K562 (cell line): ENCODE results near the gene SNRNP70. TPM values are rescaled to one million over a fixed set of nuclear protein-coding genes. Genes with fewer than 3 reads are reported as not detected.

Source experiments
- CC2D1A ChIP-seq: fragments of 450-650 bp; IDR thresholded peaks from 2 replicates; pipeline ENCODE4 v1.6.1; 2017; ENCODE audit warnings: mild to moderate bottlenecking
- L3MBTL2 ChIP-seq: fragments of 450-650 bp; IDR thresholded peaks from 2 replicates; pipeline ENCODE4 v1.6.1; 2016; ENCODE audit warnings: mild to moderate bottlenecking, moderate library complexity
- MAFF ChIP-seq: IDR thresholded peaks from 2 replicates; pipeline ENCODE4 v1.6.1; 2012; ENCODE audit warnings: low read length, improper control_type of control experiment
- MTA2 ChIP-seq: fragments of 450-650 bp; IDR thresholded peaks from 2 replicates; pipeline ENCODE4 v1.6.1; 2016; ENCODE audit warnings: low read depth
- MYC ChIP-seq, 2 experiments: fragments of 250-450 bp in 1 of 2; sonication (Bioruptor Pico) in 1 of 2; IDR thresholded peaks; 2 replicates each; pipeline versions ENCODE4 v1.5.1 to v1.6.1; 2012 to 2021; ENCODE audit warnings: low read depth in 2 of 2, borderline replicate concordance in 1 of 2, improper control_type of control experiment in 1 of 2, low read length in 1 of 2, mild to moderate bottlenecking in 1 of 2, moderate library complexity in 1 of 2
- NR2C1 ChIP-seq, 2 experiments: fragments of 450-650 bp; IDR thresholded peaks; 2 replicates each; pipeline ENCODE4 v1.6.1; 2017; ENCODE audit warnings: mild to moderate bottlenecking in 2 of 2, antibody characterized with exemption in 1 of 2, inconsistent platforms in 1 of 2, missing compliant biosample characterization in 1 of 2, missing genetic modification characterization in 1 of 2
- PHF8 ChIP-seq: fragments of 200-600 bp; sonication (generic); IDR thresholded peaks from 2 replicates; pipeline ENCODE4 v1.6.1; 2012; ENCODE audit warnings: mixed run types, mild to moderate bottlenecking, inconsistent platforms, low read length, moderate library complexity, borderline replicate concordance
- SMARCA4 ChIP-seq: fragments of 450-650 bp; IDR thresholded peaks from 2 replicates; pipeline ENCODE4 v1.6.1; 2016
- SMARCE1 ChIP-seq: fragments of 450-650 bp; IDR thresholded peaks from 2 replicates; pipeline ENCODE4 v1.7.1; 2016; ENCODE audit warnings: mild to moderate bottlenecking
- ZFP1 ChIP-seq: fragments of 450-650 bp; formaldehyde crosslinking; IDR thresholded peaks from 2 replicates; pipeline ENCODE4 v1.4.0; 2020; ENCODE audit warnings: mild to moderate bottlenecking, mixed read lengths
- ZNF586 ChIP-seq: fragments of 450-650 bp; formaldehyde crosslinking; conservative IDR thresholded peaks from 2 replicates; pipeline ENCODE4 v1.4.0; 2020; ENCODE audit warnings: mild to moderate bottlenecking, moderate library complexity
- polyA plus RNA-seq, 8 experiments: library from polyadenylated mRNA; depleted of rRNA in 4 of 8; stranded (reverse) in 5 of 8; unstranded in 3 of 8; fragments of >200 nt; fragmentation: Nextera tagmentation in 2 of 8; fragmentation: Illumina TruSeq in 1 of 8; extraction: Ambion mirVana in 2 of 8; extraction: Trizol in 1 of 8; gene quantifications; 2 replicates each; pipeline versions ENCODE4 v1.2.1 to v1.2.3, GENCODE V29; 2011 to 2014; ENCODE audit warnings: inconsistent platforms in 1 of 8, missing spikeins in 1 of 8
- total RNA-seq, 7 experiments: library from RNA; depleted of rRNA in 6 of 7; stranded (reverse); fragments of >200 nt in 6 of 7; fragmentation: Illumina TruSeq in 2 of 7; extraction: Trizol in 2 of 7; gene quantifications; 2 replicates each; pipeline versions ENCODE4 v1.2.1 to v1.2.3, GENCODE V29; 2011 to 2021; ENCODE audit warnings: low replicate concordance in 1 of 7
- TF ChIP-seq, protein P1 (sequence below), 2 experiments: fragments of 450-650 bp; formaldehyde crosslinking in 1 of 2; IDR thresholded peaks; 2 replicates each; pipeline versions ENCODE4 v1.4.0 to v1.6.1; 2014 to 2020; ENCODE audit warnings: mild to moderate bottlenecking in 2 of 2, borderline replicate concordance in 1 of 2, low read depth in 1 of 2
- TF ChIP-seq, protein P2 (sequence below): fragments of 450-650 bp; IDR thresholded peaks from 2 replicates; pipeline ENCODE4 v1.6.1; 2017; ENCODE audit warnings: antibody characterized with exemption, mild to moderate bottlenecking

Gene SNRNP70
- total and polyA plus RNA-seq, 9 of the 15 experiments (the other 6 are each of a cell fraction or from before 2014, with no cell fraction given) = 2.8 to 496 (median 136) TPM

DNA sequence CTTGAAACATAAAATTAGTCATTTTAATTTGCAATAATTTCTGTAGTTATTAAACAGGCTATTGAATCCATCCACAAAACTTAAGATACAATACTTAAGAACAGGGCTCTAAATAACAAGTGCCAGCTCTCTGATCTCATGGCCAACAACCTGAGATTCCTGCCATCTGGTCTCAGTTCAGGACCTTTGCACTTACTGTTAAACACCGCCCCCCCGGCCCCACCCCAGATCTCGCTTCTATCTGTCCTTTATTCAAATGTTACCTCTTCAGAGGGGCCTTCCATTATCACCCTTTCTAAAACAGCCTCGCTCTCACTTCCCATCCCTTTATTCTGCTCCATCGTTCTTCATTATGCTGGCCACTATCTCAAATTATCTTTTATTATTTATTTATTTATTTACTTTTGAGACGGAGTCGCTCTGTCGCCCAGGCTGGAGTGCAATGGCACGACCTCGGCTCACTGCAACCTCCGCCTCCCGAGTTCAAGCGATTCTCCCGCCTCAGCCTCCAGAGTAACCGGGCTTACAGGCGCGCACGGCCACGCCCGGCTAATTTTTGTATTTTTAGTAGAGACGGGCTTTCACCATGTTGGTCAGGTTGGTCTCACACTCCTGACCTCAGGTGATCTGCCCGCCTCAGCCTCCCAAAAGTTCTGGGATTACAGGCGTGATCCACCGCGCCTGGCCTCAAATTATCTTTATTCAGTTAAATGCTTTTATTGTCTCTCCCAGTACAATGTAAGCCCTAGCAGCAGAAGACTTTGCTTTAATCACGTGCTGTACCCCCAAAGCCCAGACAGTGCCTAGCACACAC lies 838 bp upstream of the SNRNP70 start (continued):
- TF ChIP-seq L3MBTL2 (peak; percentile 67), SMARCA4 (peak; percentile 45), ZNF586 (CRISPR knock-in tag) (0 out of 2 replicates have a peak, but pooled peaks have one; percentile 5), NR2C1 (IDR thresholded peaks at IDR 0.05) (peak; percentile 22; the same call in 1 of the 2 replicates), NR2C1 (tag; IDR thresholded peaks at IDR 0.05) (0 out of 2 replicates have a peak, but pooled peaks have one; percentile 7), MYC (IDR thresholded peaks at IDR 0.05; ENCODE audit: low read depth, low read length) (0 out of 2 replicates have a peak, but pooled peaks have one; percentile 8), MYC (CRISPR knock-in tag; IDR thresholded peaks at IDR 0.05; ENCODE audit: borderline replicate concordance, low read depth) (no peak), CC2D1A (no peak; the same call in 1 of the 2 replicates), ZFP1 (CRISPR knock-in tag) (no peak), SMARCE1 (peak; percentile 59), MTA2 (0 out of 2 replicates have a peak, but pooled peaks have one; percentile 7), PHF8 (no peak), MAFF (no peak)
- TF ChIP-seq, protein P1, sequence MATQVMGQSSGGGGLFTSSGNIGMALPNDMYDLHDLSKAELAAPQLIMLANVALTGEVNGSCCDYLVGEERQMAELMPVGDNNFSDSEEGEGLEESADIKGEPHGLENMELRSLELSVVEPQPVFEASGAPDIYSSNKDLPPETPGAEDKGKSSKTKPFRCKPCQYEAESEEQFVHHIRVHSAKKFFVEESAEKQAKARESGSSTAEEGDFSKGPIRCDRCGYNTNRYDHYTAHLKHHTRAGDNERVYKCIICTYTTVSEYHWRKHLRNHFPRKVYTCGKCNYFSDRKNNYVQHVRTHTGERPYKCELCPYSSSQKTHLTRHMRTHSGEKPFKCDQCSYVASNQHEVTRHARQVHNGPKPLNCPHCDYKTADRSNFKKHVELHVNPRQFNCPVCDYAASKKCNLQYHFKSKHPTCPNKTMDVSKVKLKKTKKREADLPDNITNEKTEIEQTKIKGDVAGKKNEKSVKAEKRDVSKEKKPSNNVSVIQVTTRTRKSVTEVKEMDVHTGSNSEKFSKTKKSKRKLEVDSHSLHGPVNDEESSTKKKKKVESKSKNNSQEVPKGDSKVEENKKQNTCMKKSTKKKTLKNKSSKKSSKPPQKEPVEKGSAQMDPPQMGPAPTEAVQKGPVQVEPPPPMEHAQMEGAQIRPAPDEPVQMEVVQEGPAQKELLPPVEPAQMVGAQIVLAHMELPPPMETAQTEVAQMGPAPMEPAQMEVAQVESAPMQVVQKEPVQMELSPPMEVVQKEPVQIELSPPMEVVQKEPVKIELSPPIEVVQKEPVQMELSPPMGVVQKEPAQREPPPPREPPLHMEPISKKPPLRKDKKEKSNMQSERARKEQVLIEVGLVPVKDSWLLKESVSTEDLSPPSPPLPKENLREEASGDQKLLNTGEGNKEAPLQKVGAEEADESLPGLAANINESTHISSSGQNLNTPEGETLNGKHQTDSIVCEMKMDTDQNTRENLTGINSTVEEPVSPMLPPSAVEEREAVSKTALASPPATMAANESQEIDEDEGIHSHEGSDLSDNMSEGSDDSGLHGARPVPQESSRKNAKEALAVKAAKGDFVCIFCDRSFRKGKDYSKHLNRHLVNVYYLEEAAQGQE (IDR thresholded peaks at IDR 0.05; ENCODE audit: borderline replicate concordance) = no peak
- TF ChIP-seq, protein P1 (CRISPR knock-in tag; IDR thresholded peaks at IDR 0.05; ENCODE audit: low read depth) = 0 out of 2 replicates have a peak, but pooled peaks have one; percentile 45
- TF ChIP-seq, protein P2, sequence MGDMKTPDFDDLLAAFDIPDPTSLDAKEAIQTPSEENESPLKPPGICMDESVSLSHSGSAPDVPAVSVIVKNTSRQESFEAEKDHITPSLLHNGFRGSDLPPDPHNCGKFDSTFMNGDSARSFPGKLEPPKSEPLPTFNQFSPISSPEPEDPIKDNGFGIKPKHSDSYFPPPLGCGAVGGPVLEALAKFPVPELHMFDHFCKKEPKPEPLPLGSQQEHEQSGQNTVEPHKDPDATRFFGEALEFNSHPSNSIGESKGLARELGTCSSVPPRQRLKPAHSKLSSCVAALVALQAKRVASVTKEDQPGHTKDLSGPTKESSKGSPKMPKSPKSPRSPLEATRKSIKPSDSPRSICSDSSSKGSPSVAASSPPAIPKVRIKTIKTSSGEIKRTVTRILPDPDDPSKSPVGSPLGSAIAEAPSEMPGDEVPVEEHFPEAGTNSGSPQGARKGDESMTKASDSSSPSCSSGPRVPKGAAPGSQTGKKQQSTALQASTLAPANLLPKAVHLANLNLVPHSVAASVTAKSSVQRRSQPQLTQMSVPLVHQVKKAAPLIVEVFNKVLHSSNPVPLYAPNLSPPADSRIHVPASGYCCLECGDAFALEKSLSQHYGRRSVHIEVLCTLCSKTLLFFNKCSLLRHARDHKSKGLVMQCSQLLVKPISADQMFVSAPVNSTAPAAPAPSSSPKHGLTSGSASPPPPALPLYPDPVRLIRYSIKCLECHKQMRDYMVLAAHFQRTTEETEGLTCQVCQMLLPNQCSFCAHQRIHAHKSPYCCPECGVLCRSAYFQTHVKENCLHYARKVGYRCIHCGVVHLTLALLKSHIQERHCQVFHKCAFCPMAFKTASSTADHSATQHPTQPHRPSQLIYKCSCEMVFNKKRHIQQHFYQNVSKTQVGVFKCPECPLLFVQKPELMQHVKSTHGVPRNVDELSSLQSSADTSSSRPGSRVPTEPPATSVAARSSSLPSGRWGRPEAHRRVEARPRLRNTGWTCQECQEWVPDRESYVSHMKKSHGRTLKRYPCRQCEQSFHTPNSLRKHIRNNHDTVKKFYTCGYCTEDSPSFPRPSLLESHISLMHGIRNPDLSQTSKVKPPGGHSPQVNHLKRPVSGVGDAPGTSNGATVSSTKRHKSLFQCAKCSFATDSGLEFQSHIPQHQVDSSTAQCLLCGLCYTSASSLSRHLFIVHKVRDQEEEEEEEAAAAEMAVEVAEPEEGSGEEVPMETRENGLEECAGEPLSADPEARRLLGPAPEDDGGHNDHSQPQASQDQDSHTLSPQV = peak; percentile 79
